GM18517 (cell line): ENCODE measurements around the gene BATF3.
"Not testable (repeated sequence)": the region's sequence is repeated elsewhere in the genome, so short reads cannot be mapped to it uniquely, and the experiment has no call there.

Experiments used
- ATAC-seq: cut with Tn5 transposase; IDR thresholded peaks from one replicate; pipeline ENCODE4 v1.9.1; 2021; ENCODE audit warnings: mild to moderate bottlenecking, moderate library complexity; ENCODE audit not compliant: unreplicated experiment

Gene BATF3

DNA sequence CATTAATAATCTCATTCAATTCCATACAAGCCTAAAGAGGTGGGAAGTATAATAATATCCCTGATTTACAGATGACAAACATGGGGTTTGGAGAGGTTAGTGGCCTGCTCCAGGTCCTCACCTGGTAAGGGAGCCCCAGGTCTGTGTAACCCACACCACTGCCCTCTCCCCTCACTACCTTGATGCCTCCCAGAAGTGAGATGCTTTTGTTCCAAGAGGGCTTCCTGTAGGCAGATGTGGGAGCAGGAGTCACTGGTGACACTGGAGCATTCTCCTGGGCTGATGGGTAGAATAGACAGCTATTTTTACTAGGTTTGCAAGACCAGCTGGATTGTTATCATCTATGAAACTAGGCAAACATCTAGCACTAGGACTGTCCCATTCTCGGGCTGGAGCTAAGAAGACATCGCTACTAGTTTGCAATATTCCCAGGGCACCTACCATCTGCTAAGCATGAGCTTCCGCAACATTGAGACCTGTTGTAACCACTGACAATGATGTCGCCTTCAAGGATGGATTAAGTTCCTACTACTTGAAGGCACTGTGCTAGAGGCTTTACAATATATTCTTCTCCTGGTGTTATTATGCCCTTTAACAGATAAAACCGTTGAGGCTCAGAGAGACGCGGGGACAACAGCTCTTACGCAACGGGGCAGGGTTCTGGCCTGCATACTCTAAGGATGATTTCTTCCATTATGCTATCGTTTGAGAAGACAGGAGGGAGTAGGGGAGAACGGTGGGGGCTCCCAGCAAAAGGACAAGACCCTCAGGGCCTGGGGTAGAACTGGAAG, 35.0 kb downstream of the BATF3 start:
- no peak for ATAC-seq

DNA sequence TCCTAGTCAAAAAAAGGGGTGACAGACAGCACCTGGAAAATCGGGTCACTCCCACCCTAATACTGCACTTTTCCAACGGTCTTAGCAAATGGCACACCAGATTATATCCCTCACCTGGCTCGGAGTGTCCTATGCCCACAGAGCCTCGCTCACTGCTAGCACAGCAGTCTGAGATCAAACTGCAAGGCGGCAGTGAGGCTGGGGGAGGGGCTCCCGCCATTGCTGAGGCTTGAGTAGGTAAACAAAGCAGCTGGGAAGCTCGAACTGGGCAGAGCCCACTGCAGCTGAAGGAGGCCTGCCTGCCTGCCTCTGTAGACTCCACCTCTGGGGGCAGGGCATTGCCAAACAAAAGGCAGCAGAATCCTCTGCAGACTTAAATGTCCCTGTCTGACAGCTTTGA, 41.4 kb downstream of the BATF3 start:
- not testable (repeated sequence) for ATAC-seq

- no peak for ATAC-seq
Observed at GRCh38 chr1:212656730-212657129, 42.9 kb downstream of the BATF3 start.

DNA sequence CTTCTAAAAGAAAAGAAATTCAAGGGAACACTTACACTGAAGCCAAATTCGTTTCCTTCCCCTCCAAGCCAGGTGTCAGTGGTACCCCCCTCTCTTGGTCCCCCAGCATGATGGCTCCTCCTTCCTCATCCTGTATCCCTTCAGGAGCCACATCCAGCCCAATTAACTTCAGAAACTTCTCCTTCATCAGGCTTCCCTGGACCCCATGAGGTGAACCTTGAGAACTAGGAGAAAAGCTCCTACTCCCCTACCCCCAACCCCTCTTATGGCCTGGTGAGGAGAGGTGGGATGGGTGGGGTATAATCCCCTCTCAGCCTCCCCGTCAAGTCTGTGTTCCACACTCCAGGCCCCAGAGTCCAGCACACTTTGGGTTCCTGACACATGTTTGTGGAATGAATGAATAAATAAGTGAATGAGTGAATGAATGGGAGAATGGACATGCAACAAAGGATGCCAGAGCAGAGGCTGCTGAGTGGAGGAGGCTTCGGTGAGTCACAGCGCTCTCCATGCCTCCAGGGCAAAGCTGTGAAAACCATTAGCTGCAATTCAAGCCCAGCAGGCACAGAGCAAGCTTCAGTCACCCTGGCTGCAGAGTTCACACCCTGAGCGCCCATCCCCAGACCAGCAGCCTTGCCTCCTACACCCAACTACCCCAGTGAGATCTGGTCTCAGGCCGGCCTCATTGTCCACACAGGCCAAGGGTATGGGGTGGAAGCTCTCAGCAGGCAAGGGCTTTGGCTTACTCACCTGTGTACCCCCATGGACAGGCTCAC, 43.8 kb downstream of the BATF3 start:
- no peak for ATAC-seq

- no peak for ATAC-seq
Observed at GRCh38 chr1:212652609-212653008, 47.0 kb downstream of the BATF3 start.

DNA sequence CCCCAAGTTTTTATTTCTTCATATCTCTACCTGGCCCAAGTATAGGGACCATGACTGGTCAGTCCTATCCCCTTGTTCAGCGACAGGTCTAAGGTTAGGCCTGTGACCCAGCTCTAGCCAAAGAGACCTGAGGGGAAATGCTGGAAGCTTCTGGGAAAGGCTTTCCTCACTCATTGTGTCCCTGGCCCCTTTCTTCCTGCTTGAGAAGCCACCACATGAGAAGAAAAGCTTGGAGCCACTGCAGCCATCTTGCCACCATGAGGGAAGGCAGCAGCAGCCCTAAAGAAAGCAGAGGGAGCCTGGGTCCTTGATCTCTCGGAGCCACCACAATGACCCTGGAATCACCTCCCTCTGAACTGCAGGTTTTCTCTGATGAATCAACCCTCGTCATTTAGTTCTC, 47.7 kb downstream of the BATF3 start:
- no peak for ATAC-seq

DNA sequence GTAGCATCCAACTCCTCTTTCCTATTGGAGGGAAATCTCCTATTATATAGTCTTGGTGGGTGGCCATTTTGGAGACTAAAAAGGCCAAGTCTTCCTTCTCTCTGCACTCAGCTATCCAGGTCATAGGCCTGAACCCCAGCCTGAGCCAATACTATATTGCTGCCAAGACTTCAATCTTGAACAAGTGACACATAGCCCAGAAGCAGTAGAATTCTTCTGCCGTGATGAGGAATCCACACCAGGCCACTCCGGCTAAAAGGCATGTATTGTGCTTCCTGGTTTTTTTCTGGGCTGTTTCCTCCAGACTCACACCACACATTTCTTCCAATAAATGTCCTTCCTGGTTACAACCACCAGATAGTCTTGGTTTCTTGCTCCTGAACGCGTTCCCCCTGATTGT, 48.1 kb downstream of the BATF3 start:
- ATAC-seq, result no peak

DNA sequence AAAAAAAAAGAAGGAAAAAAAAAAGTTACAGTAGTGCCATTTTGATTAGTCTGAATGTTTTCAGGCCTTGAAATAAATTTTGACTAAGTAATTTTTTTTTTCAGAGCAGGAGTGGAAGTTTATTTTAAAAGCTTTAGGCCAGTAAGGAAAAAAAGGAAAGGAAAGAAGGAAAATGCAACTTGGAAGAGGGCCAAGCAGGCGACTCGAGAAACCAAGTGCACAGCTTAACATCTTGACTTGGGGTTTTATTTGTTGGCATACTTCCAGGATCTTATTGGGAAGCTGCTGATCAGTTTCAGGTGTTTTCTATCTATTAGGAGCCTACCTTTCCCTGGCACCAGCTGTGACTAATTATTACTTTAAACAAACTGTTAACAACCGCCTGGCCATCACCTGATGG, 49.4 kb downstream of the BATF3 start:
- no peak for ATAC-seq

- no peak for ATAC-seq
Observed at GRCh38 chr1:212649020-212649419, 50.6 kb downstream of the BATF3 start.

- no peak for ATAC-seq
Observed at GRCh38 chr1:212648431-212648830, 51.2 kb downstream of the BATF3 start.

DNA sequence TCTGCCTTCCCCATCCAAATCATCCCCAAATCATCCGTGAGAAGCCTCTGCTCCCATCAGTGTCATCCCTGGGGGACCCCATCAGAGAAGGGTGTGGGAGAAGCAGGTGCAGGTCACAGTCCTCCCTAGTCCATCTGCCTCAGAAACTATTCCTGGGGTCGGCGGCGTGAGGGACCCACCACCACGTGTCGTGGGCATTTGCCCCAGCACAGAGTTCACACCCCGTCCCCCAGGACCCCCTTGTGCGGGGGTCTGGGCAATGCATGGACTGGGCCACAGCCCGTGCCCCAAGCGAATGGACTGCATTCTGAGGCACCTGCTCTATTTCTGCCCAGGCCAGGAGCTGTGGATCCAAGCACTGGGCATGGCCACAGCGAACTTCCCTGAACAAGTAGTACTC, 52.6 kb downstream of the BATF3 start:
- ATAC-seq, result no peak

- ATAC-seq, result no peak
Observed at GRCh38 chr1:212646588-212646987, 53.1 kb downstream of the BATF3 start.

GRCh38 chr1:212645546-212646543, 53.8 kb downstream of the BATF3 start:
- no peak for ATAC-seq

- no peak for ATAC-seq
Observed at GRCh38 chr1:212644866-212645545, 54.6 kb downstream of the BATF3 start.

DNA sequence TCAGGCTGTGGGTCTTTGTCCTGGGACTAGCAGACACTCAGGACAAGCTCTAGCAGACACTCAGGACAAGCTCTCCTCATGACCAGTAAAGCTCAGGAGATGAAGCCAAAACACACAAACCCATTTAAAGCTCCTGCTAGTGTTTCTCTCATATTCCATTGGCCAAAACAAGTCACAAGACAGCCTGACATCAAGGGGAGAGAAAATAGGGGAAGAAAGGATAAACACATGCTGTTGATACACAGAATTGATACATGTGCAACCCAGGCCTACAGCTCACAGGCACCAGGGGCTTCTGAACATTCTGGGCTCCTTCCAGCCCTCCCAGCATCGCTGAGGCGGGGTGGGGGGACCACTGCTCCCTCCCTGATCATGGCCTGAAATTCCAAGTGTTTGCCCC, 55.8 kb downstream of the BATF3 start:
- no peak for ATAC-seq

DNA sequence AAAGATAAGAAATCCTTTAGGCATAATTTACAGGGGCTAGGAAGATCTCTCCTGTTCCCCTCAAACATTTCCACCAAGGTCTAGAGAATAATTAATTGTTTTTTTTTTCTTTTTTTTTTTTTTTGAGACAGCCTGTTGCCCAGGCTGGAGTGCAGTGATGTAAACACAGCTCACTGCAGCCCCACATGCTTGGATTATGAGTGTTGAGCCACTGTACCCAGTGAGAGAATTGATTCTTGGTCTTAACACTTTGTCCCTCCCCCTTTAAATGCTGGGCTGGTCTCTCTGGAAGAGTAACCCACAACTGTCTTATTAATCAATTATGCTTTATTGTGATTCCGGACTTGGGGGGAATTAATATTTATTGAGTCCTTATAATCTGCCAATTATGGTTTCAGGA, 57.7 kb downstream of the BATF3 start:
- no peak for ATAC-seq

- ATAC-seq, result no peak
Observed at GRCh38 chr1:212640223-212640878, 59.3 kb downstream of the BATF3 start.

- not testable (repeated sequence) for ATAC-seq
Observed at GRCh38 chr1:212639524-212639923, 60.1 kb downstream of the BATF3 start.

DNA sequence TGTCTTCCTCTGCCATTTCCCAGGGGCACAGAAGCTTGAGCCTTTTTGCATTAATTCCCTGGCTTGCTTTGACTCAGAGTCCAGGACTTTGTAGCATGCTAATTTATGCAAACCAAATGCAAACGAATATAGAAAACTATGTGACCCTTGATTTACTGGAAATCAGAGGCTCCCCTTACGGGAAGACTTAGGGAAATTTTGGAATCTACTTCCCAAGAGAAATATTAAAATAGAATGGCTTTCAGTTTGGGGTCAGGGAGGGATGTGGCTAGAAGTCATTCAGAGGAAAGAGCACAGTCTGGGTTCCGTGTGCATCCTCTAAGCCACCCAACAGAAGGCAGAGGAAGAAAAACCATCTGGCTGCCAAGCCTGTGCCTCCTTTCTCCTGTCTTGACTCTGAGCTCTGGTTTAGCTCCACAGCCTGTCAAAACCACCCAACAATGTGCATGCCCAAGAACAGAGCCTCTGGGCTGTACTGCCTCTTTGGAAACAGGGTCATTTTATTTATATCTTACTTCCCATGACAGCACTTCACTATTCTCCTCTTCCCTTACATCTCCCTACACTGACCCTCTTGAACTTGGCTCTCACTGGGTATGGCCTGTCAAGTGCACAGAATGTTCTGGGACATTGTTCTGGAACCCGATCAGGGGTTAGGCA, 61.0 kb downstream of the BATF3 start:
- no peak for ATAC-seq

DNA sequence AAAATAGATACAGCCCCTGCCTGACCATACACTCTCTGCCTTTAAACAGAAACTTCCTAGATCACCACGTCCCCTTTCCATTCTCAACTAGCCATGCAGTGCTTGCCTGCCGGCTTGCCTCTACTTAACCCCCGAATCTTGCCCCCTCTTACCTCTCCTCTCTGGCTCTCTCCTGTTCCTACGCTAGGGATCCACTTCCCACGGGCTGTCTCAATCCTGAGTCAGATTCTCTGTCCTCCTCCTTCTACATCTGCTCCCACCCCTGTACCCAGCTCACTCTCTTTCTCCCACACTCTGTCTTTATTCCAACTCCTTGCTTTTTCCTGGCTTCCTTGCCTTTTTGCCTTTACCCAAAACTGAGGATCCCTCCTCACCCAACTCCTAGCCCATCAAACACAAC, 61.7 kb downstream of the BATF3 start:
- ATAC-seq, result no peak
